Stimulated activated CD4-positive, alpha-beta T cell treated with anti-CD3 and anti-CD28 coated beads, Interleukin-2, amount 100 ng/mL, for 24 hours (primary cell): Measurements from ENCODE around the gene APBB1.

ENCODE experiments used
- DNase-seq, 2 donors: peaks; one replicate each; pipeline ENCODE4 v3.0.0-alpha.2; 2020

The APBB1 gene

GRCh38 chr11:6419009-6419631 is at the start of gene APBB1:
Gene APBB1 (minus strand): TSS chr11:6419094. CDS start chr11:6411347, 7,747 bp downstream.
- peak; percentile 76 to 80 for DNase-seq

DNA sequence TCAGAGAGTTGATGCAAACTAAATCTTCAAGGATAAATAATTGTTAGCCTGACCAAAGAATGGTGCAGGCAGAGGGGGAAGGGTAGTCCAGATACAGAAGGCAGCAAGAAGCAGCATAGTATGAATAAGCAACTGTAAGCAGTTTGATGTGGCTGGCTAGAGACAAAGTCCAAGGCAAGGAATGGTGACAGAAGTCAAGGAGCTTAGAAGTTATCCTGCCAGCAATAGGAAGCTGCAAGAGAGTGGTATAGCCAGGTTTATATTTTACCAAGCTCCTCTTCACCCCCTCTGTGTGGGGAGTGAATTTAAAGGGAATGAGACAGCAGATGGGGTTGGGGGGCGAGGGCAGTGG is 40.2 kb upstream of the APBB1 start:
- DNase-seq, result no peak

DNA sequence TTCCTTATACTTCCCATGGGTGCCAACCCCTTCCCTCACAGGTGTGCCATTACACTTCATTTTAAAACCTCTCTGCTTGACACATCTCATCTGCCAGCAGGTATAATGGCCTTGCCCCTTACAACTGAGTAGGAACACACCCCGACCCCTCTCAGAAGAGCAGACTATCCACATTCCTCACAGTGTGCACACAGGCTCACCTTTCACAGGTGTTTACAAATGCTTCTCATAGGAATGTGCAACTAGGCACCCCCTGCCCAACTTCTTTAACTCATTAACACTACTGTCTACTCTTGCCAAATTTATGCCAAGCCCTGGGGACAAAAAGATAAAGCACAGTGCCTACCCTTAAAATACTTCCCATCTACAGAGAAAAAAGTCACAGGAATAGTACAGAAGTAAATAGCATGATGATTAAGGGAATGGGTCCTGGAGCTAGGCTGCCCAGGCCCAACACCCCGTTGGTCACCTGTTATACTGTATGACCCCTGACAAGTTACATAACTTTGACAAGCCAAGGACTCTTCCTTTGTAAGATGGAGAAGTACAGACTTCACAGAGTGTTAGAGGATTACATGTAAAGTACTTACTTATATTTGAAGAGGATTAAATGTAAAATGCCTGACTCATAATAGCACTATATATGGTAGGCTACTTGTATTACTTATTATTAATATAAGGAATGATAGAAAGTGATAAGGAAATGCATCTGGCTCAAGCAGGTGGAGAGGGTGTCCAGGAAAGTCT is 39.6 kb upstream of the APBB1 start:
- no peak for DNase-seq

DNA sequence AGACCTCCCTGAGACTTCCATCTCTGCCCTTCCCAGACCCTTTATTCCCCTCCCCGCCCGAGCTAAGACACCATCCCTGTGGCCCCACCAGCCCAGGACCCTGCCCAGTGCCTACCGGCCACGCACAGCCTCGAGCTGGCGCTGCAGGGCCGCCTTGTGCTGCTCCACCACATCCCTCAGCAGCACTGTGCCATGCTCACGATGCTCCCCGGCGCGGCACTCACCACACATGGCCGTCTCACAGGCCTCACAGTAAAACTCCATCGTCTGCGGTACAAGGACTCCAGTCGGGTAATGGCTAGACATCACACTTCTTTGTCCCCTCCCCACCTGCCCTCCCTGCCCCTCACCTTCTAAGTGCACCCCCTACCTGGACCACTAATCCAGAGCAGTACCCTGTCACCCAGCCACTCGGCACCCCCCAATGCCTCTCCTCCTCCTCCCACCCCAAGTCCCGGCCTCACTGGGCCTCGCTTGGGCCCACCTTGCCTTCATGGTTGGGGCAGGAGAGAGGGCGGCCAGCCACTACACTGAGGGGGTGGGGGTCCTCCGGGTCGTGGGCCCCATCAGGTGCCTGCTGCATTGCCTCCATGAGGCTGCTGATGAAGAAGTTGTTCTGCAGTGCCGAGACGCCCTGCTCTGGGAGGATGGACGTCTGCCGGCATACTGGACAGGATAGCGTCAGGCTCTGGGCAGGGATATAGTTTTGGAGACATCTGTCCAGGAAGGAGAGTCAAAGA is 38.9 kb upstream of the APBB1 start:
- no peak for DNase-seq

DNA sequence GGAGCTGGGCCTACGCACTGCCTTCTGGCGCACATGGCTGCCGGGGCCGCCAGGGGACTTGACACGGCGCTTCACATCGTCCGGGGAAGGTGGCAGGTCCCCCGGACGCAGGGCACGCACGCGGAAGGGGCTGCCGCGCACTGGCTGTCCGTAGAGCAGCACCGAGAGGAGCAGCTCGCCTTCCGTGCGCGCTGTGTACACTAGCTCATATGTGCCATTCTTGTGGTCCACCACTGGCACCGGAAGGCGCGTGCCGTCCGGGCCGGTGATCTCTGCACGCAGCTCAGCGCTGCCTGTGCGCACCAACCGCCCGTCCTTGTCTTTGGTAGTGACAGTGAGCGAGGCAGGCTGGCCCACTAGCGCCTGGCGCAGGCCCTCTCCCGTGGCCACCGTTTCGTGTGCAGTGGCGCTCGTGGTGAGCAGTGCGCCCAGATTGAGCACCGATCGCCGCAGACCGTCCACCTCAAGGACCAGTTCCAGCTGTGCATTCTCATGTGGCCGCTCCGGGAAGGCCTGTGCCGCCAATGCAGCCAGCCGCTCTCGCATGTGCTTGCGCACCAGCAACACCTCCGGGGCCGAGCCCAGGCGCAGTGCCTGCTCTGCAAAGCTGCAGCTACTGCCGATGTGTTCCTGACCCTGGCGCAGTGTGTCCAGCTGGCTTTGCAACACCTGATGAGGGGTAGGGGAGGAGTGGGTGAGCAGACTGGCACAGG is 37.6 kb upstream of the APBB1 start:
- DNase-seq, result no peak

GRCh38 chr11:6455070-6455469 is 36.2 kb upstream of the APBB1 start:
- no peak for DNase-seq

DNA sequence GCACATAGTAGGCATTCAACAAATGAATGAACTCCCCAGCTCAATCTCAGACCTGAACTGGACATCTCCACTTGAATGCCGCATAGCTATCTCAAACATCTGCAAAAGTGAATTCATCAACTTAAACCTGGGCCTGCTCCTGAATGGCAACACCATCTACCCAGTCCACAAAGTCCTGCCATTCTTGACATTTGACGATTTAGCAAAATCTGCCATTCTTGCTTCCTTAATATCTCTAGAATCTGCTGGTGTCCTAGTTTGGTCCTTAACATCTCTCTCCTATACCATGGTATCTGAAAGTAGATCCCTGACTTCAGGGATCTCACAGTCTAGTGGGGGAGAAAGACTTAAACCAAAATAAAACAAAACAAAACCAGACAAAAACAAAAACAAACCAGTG is 34.3 kb upstream of the APBB1 start:
- no peak for DNase-seq

DNA sequence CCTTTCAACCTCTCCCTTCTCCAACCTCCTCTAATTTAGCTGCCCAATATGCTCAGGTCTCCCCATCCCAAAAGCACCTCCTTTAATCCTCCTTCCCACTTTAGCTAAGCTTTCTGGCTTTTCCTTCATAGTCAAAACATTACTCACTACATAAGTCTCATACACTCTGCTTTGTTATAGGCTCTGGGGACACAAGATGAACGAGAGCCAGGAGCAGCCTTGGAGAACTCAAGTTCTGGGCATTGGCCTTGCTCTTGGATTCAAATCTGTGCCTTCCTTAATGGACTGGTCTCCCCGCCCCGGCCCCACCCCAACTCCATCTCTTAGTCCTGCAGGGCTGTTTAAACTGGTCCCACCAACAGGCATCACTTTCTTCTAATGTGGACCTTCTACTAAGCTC is 33.3 kb upstream of the APBB1 start:
- no peak for DNase-seq

DNA sequence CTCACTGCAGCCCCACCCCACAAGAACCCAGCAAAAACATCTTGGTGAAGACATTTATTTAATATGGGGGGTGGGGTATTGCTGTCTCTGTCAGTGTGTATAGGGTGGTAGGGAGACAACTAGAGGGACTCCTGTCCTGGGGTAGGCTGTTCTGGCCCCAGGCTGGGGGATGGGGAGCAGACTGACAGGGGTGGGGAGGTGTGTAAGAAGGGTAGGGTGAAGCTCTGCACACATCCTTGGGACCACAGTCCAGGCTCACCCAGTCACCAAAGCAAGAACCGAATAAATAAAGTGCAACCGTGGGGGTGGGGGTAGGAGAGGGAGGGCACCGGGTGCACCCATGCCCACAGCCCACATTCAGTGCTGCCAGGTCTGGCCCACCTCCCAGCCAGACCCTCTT is 29.7 kb upstream of the APBB1 start:
- no peak for DNase-seq

- DNase-seq, result peak; percentile 58 to 60
Measured at GRCh38 chr11:6443269-6444003, 24.5 kb upstream of the APBB1 start.

DNA sequence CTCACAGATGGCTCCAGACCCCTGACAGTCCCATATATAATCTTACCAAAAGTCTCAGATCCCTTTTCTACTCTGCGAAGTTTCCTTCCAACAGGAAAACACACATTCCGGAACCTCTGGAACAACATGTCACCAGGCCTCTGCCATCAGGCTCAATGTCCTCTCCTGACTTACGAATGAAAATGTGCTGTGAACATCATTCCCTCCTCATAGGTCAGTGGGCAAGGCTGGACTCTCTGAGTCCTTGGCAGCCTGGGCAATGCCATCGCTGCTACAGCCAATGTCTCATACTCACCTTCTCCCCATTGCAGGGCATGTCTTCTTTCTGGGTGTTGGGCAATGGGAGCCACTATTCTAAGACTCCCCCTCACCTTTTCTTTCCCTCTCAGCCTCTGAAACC is 23.5 kb upstream of the APBB1 start:
- DNase-seq, result no peak

DNA sequence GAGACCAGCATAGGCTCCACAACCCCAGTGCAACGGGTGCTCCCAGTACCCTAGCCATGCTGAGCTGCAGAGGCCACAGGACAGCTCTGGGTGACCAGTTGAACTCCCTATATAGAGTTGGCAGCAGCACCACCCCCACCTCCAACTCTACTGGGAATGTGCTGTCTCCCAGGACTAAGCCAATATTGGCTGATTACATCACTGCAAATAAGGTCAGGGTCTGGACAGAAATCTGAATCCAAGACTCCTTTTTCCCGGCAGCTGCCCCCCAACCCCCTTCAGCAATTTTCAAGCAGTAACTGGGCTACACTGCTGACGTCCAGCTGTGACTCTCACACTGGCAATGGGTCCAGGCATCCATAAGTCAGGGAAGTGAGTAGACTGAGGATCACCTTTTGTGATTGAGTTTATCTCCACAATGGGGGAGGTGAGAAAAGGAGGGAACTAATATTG is 22.0 kb upstream of the APBB1 start, which contains the start of gene HPX:
Gene HPX (minus strand): TSS at position 82 of the 453 bp plus-strand sequence. CDS start 24 bp downstream, at position 58.
- no peak for DNase-seq

GRCh38 chr11:6438979-6439571 is 20.2 kb upstream of the APBB1 start:
- peak; percentile 30 to 43 for DNase-seq

DNA sequence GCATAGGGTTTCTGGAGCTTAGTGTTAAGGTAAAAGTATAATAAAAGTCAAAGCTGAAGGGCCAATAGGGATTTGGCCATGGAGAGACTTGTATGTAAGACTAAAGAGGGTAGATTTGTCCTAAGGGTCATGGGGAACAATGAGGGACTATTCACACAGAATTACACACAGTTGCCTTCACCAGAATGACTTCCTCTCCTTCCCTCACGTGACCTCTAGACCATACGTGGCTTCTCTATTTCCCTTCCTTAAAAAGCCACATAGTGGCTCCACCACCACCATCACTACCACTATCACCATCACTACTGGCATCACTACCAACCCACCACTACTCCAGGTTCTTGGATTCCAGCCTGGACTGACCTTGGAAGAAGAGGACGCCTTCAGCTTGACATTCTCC is 19.1 kb upstream of the APBB1 start:
- DNase-seq, result no peak

- no peak for DNase-seq
Measured at GRCh38 chr11:6437423-6437822, 18.5 kb upstream of the APBB1 start.

- no peak for DNase-seq
Measured at GRCh38 chr11:6433998-6434660, 15.2 kb upstream of the APBB1 start.

DNA sequence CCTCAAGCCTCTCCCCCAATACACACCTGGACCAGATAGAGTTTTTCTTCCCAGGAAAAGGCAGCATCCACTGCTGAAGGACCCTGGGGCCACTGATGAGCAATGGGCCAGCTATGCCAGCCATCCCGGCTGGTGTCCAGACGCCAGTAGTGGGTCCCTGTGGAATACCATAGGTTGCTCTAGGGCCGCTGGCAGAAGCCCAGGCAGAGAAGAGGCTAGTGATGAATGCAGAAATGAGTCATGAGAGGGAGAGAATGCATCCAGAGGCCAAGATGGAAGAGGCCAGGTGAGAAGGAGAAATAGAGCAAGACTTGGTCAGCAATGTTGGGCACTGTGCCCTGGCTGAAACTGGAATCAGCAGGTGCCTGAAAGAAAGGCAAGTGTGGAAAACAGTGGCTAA is 13.0 kb upstream of the APBB1 start:
- no peak for DNase-seq

GRCh38 chr11:6427516-6427915 is 8.6 kb upstream of the APBB1 start:
- DNase-seq, result no peak

DNA sequence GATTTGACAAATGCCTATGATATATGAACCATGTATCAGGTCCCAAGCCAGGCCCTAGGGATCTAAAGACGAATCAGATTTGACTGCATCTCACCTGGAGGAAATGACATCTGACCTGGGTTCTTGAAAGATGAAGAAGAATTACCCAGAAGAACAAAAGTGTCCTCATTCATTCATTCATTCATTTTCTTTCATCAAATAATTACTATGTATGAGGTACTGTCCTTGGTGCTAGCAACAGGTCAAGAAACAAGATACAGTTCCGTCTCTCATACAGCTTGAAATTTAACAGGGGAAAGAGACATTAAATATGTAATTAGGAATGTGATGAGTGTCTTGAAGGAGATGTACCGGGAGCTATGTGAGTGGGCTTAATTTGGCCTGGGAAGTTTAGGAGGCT is 1.8 kb upstream of the APBB1 start:
- DNase-seq, result no peak

- DNase-seq, result peak; percentile 23 to 25
Measured at GRCh38 chr11:6418557-6419008, 311 bp downstream of the APBB1 start.

GRCh38 chr11:6417907-6418556 is 862 bp downstream of the APBB1 start:
- DNase-seq, result no peak
